Measurements from ENCODE around the gene SLC25A11.

SLC25A11 gene

GRCh38 chr17:4953451-4953961 is 13.7 kb upstream of the SLC25A11 start:
- H3K4me1 ChIP-seq (ENCODE audit: insufficient read depth, low read length): peaks cover 5% of the 10 kb centered on the region; the same call in 1 of the 2 replicates
- H3K36me3 ChIP-seq (ENCODE audit: insufficient read depth, low read length): no peaks in the 10 kb centered on the region
- H3K9ac ChIP-seq (ENCODE audit: low read depth, low read length): no peak overlapping the region
- no peaks in the 10 kb centered on the region for H3K9me3 ChIP-seq (ENCODE audit: control insufficient read depth, insufficient read depth, low read length)

GRCh38 chr17:4951486-4951885 is 11.6 kb upstream of the SLC25A11 start:
- peak overlapping the region; percentile 81; the same call in 1 of the 2 replicates for H3K9ac ChIP-seq (ENCODE audit: low read depth, low read length)
- peaks cover 5% of the 10 kb centered on the region; the same call in 1 of the 2 replicates for H3K4me1 ChIP-seq (ENCODE audit: insufficient read depth, low read length)
- peaks cover 3% of the 10 kb centered on the region for H3K36me3 ChIP-seq (ENCODE audit: insufficient read depth, low read length)
- H3K9me3 ChIP-seq (ENCODE audit: control insufficient read depth, insufficient read depth, low read length): no peaks in the 10 kb centered on the region

DNA sequence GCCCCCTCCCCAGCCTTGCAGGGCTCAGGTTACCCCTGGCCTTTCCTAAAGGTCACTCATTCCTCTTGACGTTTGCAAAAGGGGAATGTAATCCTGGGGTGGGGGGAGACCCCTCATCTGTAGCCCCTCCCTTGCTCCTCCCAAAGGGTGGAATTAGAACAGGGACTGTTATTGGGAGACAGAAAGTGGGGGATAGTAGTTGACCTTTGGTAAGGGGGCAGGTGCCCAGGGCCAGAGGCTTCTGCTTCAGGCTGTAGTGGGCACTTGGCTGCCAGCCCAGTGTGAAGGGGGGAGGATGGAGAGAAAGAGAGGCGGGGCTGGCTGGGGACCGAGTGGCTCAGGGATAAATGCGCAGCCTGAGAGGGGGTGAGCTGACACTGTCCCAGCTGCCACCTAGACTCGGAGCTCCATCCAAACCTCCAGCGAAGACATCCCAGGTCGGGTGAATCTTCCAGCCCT is 10.9 kb upstream of the SLC25A11 start, which contains the start of gene ENO3:
Gene ENO3 (plus strand): TSS at position 374 of the 459 bp plus-strand sequence. CDS start 711 bp downstream, outside the sequence.
- H3K9ac ChIP-seq (ENCODE audit: low read depth, low read length): peak within 1 kb of the TSS; percentile 81
- H3K9me3 ChIP-seq (ENCODE audit: control insufficient read depth, insufficient read depth, low read length): no peaks in the 10 kb centered on the region
- peaks cover 11% of the 10 kb centered on the region for H3K4me1 ChIP-seq (ENCODE audit: insufficient read depth, low read length)
- peaks cover 9% of the 10 kb centered on the region for H3K36me3 ChIP-seq (ENCODE audit: insufficient read depth, low read length)

GRCh38 chr17:4950075-4950745 is 10.4 kb upstream of the SLC25A11 start:
- Histone ChIP-seq H3K9me3 (ENCODE audit: control insufficient read depth, insufficient read depth, low read length) (no peaks in the 10 kb centered on the region), H3K9ac (ENCODE audit: low read depth, low read length) (peak overlapping the region; percentile 81), H3K36me3 (ENCODE audit: insufficient read depth, low read length) (peaks cover 9% of the 10 kb centered on the region), H3K4me1 (ENCODE audit: insufficient read depth, low read length) (peaks cover 16% of the 10 kb centered on the region)

DNA sequence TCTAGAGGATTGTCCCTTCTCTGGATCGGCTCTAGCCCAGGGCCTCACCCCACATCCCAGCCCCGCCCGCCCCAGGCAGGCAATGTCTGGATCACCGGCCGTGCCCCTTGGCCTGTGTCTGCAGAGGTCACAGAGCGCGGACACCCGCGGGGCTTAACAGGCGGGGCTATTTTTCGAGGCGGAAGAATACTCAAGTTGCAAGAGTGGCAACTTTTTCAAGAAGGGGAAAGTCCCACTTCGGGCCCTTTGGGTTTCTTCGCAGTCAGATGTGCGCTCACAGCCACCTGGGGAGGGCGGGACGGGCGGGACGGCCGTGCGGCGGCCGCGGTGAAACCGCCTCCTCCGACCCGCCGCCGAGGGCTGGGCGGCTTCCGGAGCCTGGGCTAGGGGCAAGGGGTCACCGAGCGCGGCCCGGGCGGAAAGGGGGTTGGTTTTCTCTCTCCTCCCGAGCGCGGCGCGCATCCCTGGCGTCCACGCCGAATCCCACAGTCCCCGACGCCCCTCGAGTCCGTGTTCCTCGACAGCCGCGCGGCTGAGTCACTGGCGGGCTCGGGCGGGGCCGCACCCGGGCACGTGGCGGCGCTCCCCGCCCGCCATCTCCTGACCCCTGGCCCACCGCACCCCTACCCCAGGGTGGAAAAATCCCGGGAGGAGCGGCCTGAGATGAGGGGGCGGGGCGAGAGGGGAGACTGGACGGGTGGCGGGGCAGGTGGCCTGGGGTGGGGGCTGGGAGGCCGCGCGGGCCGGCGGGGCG is 9.7 kb upstream of the SLC25A11 start:
- no peaks in the 10 kb centered on the region for H3K9me3 ChIP-seq (ENCODE audit: control insufficient read depth, insufficient read depth, low read length)
- peak overlapping the region; percentile 76 for H3K9ac ChIP-seq (ENCODE audit: low read depth, low read length)
- H3K36me3 ChIP-seq (ENCODE audit: insufficient read depth, low read length): peaks cover 9% of the 10 kb centered on the region
- peaks cover 22% of the 10 kb centered on the region for H3K4me1 ChIP-seq (ENCODE audit: insufficient read depth, low read length)

DNA sequence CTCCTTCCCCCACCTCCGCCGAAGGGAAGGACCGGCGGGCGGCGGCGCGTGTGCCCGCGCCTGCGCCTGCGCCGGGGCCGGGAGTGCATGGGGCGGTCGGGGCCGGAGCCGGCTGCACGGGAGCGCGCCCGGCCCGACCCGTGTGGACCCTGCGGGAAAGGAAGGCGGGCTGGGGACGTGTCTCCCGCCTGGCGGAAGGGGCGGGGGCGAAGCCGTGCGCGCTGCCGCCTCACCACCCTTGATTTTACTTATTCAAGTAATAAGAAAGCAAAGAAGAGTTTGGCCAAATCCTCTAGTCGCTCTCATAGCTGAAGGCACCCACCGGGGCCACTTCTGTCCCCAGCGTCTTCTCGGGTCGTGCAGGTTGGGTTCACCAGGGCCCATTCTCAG is 9.1 kb upstream of the SLC25A11 start:
- H3K36me3 ChIP-seq (ENCODE audit: insufficient read depth, low read length): peaks cover 9% of the 10 kb centered on the region
- H3K9ac ChIP-seq (ENCODE audit: low read depth, low read length): peak overlapping the region; percentile 76
- peaks cover 25% of the 10 kb centered on the region for H3K4me1 ChIP-seq (ENCODE audit: insufficient read depth, low read length)
- no peaks in the 10 kb centered on the region for H3K9me3 ChIP-seq (ENCODE audit: control insufficient read depth, insufficient read depth, low read length)

DNA sequence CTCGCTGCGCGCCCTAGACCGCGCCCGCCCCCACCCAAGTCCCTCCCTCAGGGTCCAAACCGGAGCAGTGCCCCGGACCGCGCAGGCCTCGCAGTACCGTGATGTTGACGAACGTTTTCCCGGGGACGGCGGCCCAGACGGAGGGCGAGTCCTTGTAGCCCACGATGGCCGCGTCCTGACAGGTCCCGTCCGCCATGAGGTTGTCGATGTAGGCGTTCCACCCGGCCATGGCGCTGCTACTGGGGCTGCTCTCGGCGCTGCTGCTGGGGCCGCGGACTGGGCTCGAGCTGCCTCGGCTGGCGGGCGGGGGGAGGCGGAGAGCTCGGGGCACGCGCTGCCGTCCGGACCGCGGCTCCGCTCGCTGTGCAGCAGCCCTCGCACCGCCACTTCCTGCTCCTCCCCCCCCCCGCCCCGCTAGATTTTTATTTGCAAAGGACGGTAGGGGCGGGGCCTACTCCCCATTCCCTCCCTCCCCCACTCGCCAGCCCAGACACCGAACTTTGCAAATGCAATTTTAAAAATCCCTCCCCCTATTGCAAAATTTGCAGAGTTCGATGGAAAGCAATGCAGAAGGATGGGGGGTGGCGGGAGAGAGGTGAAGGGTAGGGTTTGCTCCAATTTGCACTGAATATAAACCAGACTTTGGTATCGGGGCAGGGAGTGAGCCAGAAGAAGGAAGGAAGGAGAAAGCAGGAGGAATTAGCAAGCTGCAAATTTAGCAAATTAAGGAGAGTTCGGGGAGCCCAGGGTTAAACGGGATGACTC is 8.5 kb upstream of the SLC25A11 start, which contains the start of gene PFN1:
Gene PFN1 (minus strand): TSS at position 365 of the 765 bp plus-strand sequence. CDS start 136 bp downstream, at position 229.
- Histone ChIP-seq H3K36me3 (ENCODE audit: insufficient read depth, low read length) (peaks cover 9% of the 10 kb centered on the region), H3K4me1 (ENCODE audit: insufficient read depth, low read length) (peaks cover 25% of the 10 kb centered on the region), H3K9me3 (ENCODE audit: control insufficient read depth, insufficient read depth, low read length) (no peaks in the 10 kb centered on the region), H3K9ac (ENCODE audit: low read depth, low read length) (peak within 1 kb of the TSS; percentile 76)

- Histone ChIP-seq H3K9me3 (ENCODE audit: control insufficient read depth, insufficient read depth, low read length) (no peaks in the 10 kb centered on the region), H3K9ac (ENCODE audit: low read depth, low read length) (peak overlapping the region; percentile 76), H3K36me3 (ENCODE audit: insufficient read depth, low read length) (peaks cover 9% of the 10 kb centered on the region), H3K4me1 (ENCODE audit: insufficient read depth, low read length) (peaks cover 25% of the 10 kb centered on the region)
These were observed 7.7 kb upstream of the SLC25A11 start for GRCh38 chr17:4947411-4948165.

DNA sequence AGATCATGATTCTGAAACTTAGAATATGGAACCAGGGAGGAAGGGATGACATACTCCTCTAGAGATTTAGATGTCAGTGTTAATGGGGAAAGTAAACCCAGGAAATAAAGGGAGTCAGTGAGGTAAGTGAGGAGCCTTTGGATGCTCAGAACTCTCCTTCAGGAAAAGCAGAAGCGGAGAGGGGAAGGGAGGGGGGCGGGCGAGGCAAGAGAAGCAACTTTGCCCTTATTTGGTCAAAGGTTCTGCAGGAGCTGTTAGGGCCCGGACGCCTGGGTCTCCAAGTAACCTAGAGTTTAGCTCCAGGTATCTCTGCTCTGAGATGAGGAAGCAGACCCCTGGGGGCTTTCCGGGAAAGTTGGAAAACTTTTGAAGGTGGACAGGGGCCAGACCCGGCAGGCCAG is 7.2 kb upstream of the SLC25A11 start:
- Histone ChIP-seq H3K36me3 (ENCODE audit: insufficient read depth, low read length) (peaks cover 9% of the 10 kb centered on the region), H3K4me1 (ENCODE audit: insufficient read depth, low read length) (peaks cover 25% of the 10 kb centered on the region), H3K9ac (ENCODE audit: low read depth, low read length) (peak overlapping the region; percentile 76), H3K9me3 (ENCODE audit: control insufficient read depth, insufficient read depth, low read length) (no peaks in the 10 kb centered on the region)

- Histone ChIP-seq H3K9ac (ENCODE audit: low read depth, low read length) (peak overlapping the region; percentile 76), H3K9me3 (ENCODE audit: control insufficient read depth, insufficient read depth, low read length) (no peaks in the 10 kb centered on the region), H3K4me1 (ENCODE audit: insufficient read depth, low read length) (peaks cover 20% of the 10 kb centered on the region), H3K36me3 (ENCODE audit: insufficient read depth, low read length) (peaks cover 9% of the 10 kb centered on the region)
These were observed 6.6 kb upstream of the SLC25A11 start for GRCh38 chr17:4946312-4946976.

DNA sequence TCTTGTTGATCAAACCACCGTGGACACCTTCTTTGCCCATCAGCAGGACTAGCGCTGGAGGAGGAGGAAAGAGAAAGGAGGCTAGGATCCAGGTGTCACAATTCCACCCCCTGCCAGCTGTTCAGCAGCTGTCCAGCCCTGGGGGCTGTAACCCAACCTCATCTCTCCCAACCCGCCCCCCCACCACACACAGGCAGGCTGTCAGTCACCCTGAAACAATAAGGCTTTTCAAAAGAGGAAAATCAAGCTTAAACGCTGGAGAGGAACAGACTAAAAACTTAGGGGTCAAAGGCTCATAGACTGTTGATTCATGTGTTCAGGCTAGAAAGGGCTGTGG is 6.1 kb upstream of the SLC25A11 start:
- 0 out of 2 replicates have a peak overlapping the region, but pooled peaks have one; percentile 76 for H3K9ac ChIP-seq (ENCODE audit: low read depth, low read length)

DNA sequence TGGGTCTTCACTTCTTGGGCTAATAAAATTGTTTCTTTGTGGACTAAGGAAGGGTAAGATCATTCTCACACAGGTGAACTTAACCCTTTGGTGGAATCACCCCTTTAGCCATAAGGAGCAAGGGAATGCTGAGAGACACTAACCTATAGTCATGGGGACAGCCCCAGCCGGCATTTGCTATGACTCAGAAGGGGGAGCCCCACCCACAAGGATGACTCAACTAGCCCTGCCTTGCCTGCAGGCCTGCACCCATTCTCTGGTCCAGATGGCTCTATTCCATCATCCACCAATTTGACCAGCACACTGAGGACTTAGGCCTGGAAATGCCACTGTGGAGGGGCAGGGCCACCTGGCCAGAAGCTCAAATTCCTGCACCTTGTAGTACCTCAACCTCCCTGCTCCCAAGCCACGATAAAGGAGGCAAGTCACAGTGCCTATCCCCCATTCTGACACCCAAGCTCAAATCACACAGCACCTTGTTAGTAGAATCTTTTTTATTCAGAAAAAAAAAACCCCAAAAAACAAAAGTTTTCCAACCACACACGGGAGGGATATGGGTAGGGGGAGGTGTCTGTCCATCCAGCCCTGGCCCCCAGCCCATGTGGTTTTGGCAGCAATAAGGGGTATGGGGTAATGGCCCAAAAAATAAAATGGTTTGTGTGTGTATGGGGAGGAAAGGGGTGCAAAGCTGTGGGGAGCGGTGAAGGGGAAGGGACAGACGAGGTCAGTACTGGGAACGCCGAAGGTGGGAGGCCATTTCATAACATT is 5.5 kb upstream of the SLC25A11 start:
- Histone ChIP-seq H3K4me1 (ENCODE audit: insufficient read depth, low read length) (peaks cover 20% of the 10 kb centered on the region), H3K9me3 (ENCODE audit: control insufficient read depth, insufficient read depth, low read length) (no peaks in the 10 kb centered on the region), H3K36me3 (ENCODE audit: insufficient read depth, low read length) (peaks cover 9% of the 10 kb centered on the region), H3K9ac (ENCODE audit: low read depth, low read length) (no peak overlapping the region)

More for the DNA sequence above, 6.1 kb upstream of the SLC25A11 start:
- Histone ChIP-seq H3K36me3 (ENCODE audit: insufficient read depth, low read length) (peaks cover 9% of the 10 kb centered on the region), H3K9me3 (ENCODE audit: control insufficient read depth, insufficient read depth, low read length) (no peaks in the 10 kb centered on the region), H3K4me1 (ENCODE audit: insufficient read depth, low read length) (peaks cover 20% of the 10 kb centered on the region)

All from ES-I3 (cell line).